IMR-90 (cell line): ENCODE measurements around the gene GPRIN3. TPM values are rescaled to one million over a fixed set of nuclear protein-coding genes. Genes with fewer than 3 reads are reported as not detected.

Experiments used
- ATAC-seq: fragments of 200-7000 bp; cut with Tn5 transposase; 2 replicates; pipeline ENCODE4 v1.9.1; 2020; ENCODE audit warnings: low read depth, mild to moderate bottlenecking, moderate library complexity
- BruUV-seq: library from RNA; stranded (reverse); fragments of 400-500 nt; replicated peaks from 2 replicates; lab custom pipeline; 2021; lab: Mats Ljungman, UMichigan
- CTCF ChIA-PET: fragments of 300-600 bp; formaldehyde crosslinking; extraction: SDS; loops from one replicate; lab custom pipeline; 2021; ENCODE audit warnings: antibody characterized with exemption; lab: Yijun Ruan, JAX
- POLR2A ChIA-PET: fragments of 300-600 bp; sonication (Branson Sonifier 250); formaldehyde crosslinking; loops from one replicate; lab custom pipeline; 2022; ENCODE audit warnings: antibody characterized with exemption; ENCODE audit not compliant: unreplicated experiment; lab: Charles Lee
- DNase-seq: peaks from one replicate; pipeline ENCODE4 v3.0.0; 2013
- H2AFZ ChIP-seq: replicated peaks from 2 replicates; pipeline ENCODE3; 2013; ENCODE audit warnings: low read length, mild to moderate bottlenecking; ENCODE audit not compliant: poor library complexity
- H2AK5ac ChIP-seq: 2 replicates; pipeline ENCODE4 v1.6.1; 2013; ENCODE audit warnings: low read depth, low read length, inconsistent platforms
- H2AK9ac ChIP-seq: replicated peaks from 2 replicates; pipeline ENCODE3; 2013; ENCODE audit warnings: mild to moderate bottlenecking, low read depth, low read length, moderate library complexity; ENCODE audit not compliant: poor library complexity
- H2BK120ac ChIP-seq: 2 replicates; pipeline ENCODE4 v1.6.1; 2013; ENCODE audit warnings: low read depth, low read length, inconsistent platforms
- H2BK15ac ChIP-seq: 3 replicates; pipeline ENCODE4 v1.6.1; 2013; ENCODE audit warnings: low read depth, low read length, inconsistent platforms
- H2BK20ac ChIP-seq: 2 replicates; pipeline ENCODE4 v1.6.1; 2013; ENCODE audit warnings: low read depth, mild to moderate bottlenecking, inconsistent platforms, low read length, moderate library complexity
- H2BK5ac ChIP-seq: 2 replicates; pipeline ENCODE4 v1.6.1; 2013; ENCODE audit warnings: mild to moderate bottlenecking, low read depth, low read length, inconsistent platforms; ENCODE audit not compliant: poor library complexity, severe bottlenecking
- H3K14ac ChIP-seq: replicated peaks from 2 replicates; pipeline ENCODE4 v1.6.1; 2013; ENCODE audit warnings: low read depth, low read length, inconsistent platforms
- H3K18ac ChIP-seq: 2 replicates; pipeline ENCODE4 v1.6.1; 2013; ENCODE audit warnings: low read depth, low read length, control low read depth
- H3K23ac ChIP-seq: 2 replicates; pipeline ENCODE4 v1.6.1; 2013; ENCODE audit warnings: low read depth, low read length, inconsistent platforms
- H3K27ac ChIP-seq: 2 replicates; pipeline ENCODE4 v1.5.1; 2013; ENCODE audit warnings: mild to moderate bottlenecking, control low read depth, low read length; ENCODE audit not compliant: insufficient read depth
- H3K27me3 ChIP-seq: 2 replicates; pipeline ENCODE4 v1.6.1; 2013; ENCODE audit warnings: low read length; ENCODE audit not compliant: control insufficient read depth, insufficient read depth
- H3K36me3 ChIP-seq: 2 replicates; pipeline ENCODE4 v1.6.1; 2013; ENCODE audit warnings: low read length, mixed read lengths; ENCODE audit not compliant: control insufficient read depth, insufficient read depth
- H3K4ac ChIP-seq: 2 replicates; pipeline ENCODE4 v1.6.1; 2013; ENCODE audit warnings: low read depth, low read length, inconsistent platforms
- H3K4me1 ChIP-seq: 2 replicates; pipeline ENCODE4 v1.6.1; 2013; ENCODE audit warnings: low read length, mixed read lengths; ENCODE audit not compliant: control insufficient read depth, insufficient read depth
- H3K4me2 ChIP-seq: 2 replicates; pipeline ENCODE4 v1.6.1; 2013; ENCODE audit warnings: low read depth, mild to moderate bottlenecking, control low read depth, low read length, moderate library complexity
- H3K4me3 ChIP-seq: 2 replicates; pipeline ENCODE4 v1.5.1; 2013; ENCODE audit warnings: low read depth, mild to moderate bottlenecking, control low read depth, low read length, moderate library complexity; ENCODE audit not compliant: insufficient read depth
- H3K56ac ChIP-seq: 2 replicates; pipeline ENCODE4 v1.6.1; 2013; ENCODE audit warnings: low read length, inconsistent platforms; ENCODE audit not compliant: insufficient read depth; ENCODE audit errors: extremely low read depth
- H3K79me1 ChIP-seq, 2 experiments: 2 replicates each; pipeline ENCODE4 v1.6.1; 2013; ENCODE audit warnings: low read length in 2 of 2, inconsistent platforms in 1 of 2, low read depth in 1 of 2
- H3K9ac ChIP-seq: 2 replicates; pipeline ENCODE4 v1.6.1; 2013; ENCODE audit warnings: low read depth, low read length, control low read depth
- H3K9me1 ChIP-seq: 2 replicates; pipeline ENCODE4 v1.6.1; 2013; ENCODE audit warnings: low read length, inconsistent platforms; ENCODE audit not compliant: insufficient read depth
- H3K9me3 ChIP-seq: 2 replicates; pipeline ENCODE4 v1.6.1; 2013; ENCODE audit warnings: low read length; ENCODE audit not compliant: control insufficient read depth, insufficient read depth
- H4K20me1 ChIP-seq: 2 replicates; pipeline ENCODE4 v1.6.1; 2013; ENCODE audit warnings: low read length, inconsistent platforms; ENCODE audit not compliant: insufficient read depth
- H4K5ac ChIP-seq: 2 replicates; pipeline ENCODE4 v1.6.1; 2013; ENCODE audit warnings: mild to moderate bottlenecking, low read depth, low read length, control low read depth
- H4K8ac ChIP-seq, 2 experiments: 2 replicates each; pipeline ENCODE4 v1.6.1; 2013; ENCODE audit warnings: low read depth in 2 of 2, low read length in 2 of 2, control low read depth in 1 of 2, inconsistent platforms in 1 of 2
- H4K91ac ChIP-seq: 2 replicates; pipeline ENCODE4 v1.6.1; 2013; ENCODE audit warnings: low read depth, low read length, inconsistent platforms; ENCODE audit not compliant: insufficient read depth
- CHD1 ChIP-seq: IDR thresholded peaks from 2 replicates; pipeline ENCODE4 v1.6.1; 2012; ENCODE audit warnings: low read depth, low read length, improper control_type of control experiment
- MAZ ChIP-seq: IDR thresholded peaks from 2 replicates; pipeline ENCODE4 v1.6.1; 2012; ENCODE audit warnings: low read depth, mild to moderate bottlenecking, low read length, improper control_type of control experiment, moderate library complexity, borderline replicate concordance
- MXI1 ChIP-seq: IDR thresholded peaks from 2 replicates; pipeline ENCODE4 v1.6.1; 2012; ENCODE audit warnings: low read depth, mild to moderate bottlenecking, low read length, moderate library complexity, borderline replicate concordance
- RCOR1 ChIP-seq: IDR thresholded peaks from 2 replicates; pipeline ENCODE4 v1.6.1; 2012; ENCODE audit warnings: mild to moderate bottlenecking, low read length, improper control_type of control experiment; ENCODE audit not compliant: insufficient replicate concordance
- WGBS, 2 experiments: methylation state at CpG; one replicate each; pipeline versions ENCODE4 v1.1.5 to v1.1.7; 2013; ENCODE audit warnings: missing lambda C conversion rate in 2 of 2; ENCODE audit not compliant: insufficient read length in 1 of 2; ENCODE audit errors: extremely low coverage in 2 of 2; 5-methylcytosine and 5-hydroxymethylcytosine counted together
- dilution Hi-C: fragments of 300-500 bp; cut with HindIII; formaldehyde crosslinking; loops from one replicate; pipeline ENCODE4 v1.14.3; 2018; ENCODE audit warnings: low sequenced_read_pairs; ENCODE audit not compliant: unreplicated experiment
- in situ Hi-C: fragments of 300-500 bp; cut with MboI; formaldehyde crosslinking; loops from 3 replicates; pipeline ENCODE4 v1.14.3; 2019; ENCODE audit warnings: low sequenced_read_pairs, inconsistent platforms, mixed read lengths
- intact Hi-C: fragments of 100-400 bp; cut with micrococcal nuclease; formaldehyde crosslinking; loops from 2 replicates; pipeline ENCODE4 v1.10.0; 2022
- polyA plus RNA-seq, 3 experiments: library from polyadenylated mRNA; depleted of rRNA; stranded (reverse); fragments of >200 nt; gene quantifications; 2 replicates each; pipeline ENCODE4 v1.2.3, GENCODE V29; 2012; ENCODE audit warnings: low replicate concordance in 1 of 3
- total RNA-seq: library from RNA; depleted of rRNA; stranded (reverse); fragments of >200 nt; gene quantifications from 2 replicates; pipeline ENCODE4 v1.2.3, GENCODE V29; 2012
- TF ChIP-seq, protein P1 (sequence below): fragments of 150-350 bp; IDR thresholded peaks from 2 replicates; pipeline ENCODE4 v1.6.1; 2017; ENCODE audit warnings: mild to moderate bottlenecking, antibody characterized with exemption, low read length, low read depth

The GPRIN3 gene
- total and polyA plus RNA-seq, 2 of the 4 experiments (the other 2 are of a cell fraction): under 0.01 TPM; not detected in 1

DNA sequence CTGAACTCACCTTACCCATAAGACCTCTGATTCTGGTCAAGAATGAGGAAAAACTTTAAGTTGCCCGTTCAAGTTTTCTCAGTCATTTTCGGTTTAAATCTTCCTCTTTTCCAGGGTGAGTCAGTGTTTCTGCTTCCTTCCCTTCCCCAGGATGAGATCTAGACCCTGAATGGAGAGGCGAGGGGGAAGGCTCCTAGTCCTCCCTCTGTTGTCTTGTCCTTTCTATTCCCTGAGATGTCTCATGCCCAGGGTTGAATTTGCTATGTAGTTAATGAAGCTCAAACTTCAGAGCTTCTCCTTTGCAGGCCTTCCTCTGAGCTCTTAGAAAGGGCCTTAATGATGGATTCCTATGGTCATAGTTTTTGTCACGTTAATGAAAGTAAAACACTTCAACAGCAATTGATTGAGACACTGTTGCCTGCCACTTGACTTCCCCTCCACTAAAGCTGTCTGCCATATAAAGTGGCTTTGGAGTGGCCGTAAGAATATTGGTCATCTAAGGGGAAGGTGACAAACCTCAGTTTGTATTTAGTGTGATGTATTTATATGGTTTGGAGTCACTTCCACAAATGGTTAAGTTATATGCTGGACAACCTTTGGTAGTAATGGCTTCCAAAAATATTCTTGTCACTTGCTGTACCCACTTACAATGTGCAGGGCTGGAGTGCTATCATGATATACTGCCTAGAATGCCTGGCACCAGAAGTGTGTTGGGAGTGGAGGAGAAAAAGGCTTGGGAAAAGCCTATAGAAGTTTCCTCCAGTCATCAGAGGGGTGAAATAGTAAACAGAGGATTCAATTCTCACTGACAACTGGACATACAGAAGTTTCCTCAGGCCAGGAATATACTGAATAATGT, 24.3 kb upstream of the GPRIN3 start:
- no peak overlapping the region for H4K8ac ChIP-seq
- H3K79me1 ChIP-seq: no peaks in the 10 kb centered on the region
- no peak overlapping the region for H4K5ac ChIP-seq
- no peaks in the 10 kb centered on the region for H3K9me1 ChIP-seq
- H3K56ac ChIP-seq: no peak overlapping the region
- H3K4me2 ChIP-seq: no peak overlapping the region
- no peak overlapping the region for H2BK120ac ChIP-seq
- in situ Hi-C loops (no loop called here), intact Hi-C loops (no loop called here), dilution Hi-C loops (no loop called here)
- H4K91ac ChIP-seq: no peak overlapping the region
- DNase-seq (no peak), ATAC-seq (no peak)
- TF ChIP-seq MAZ (no peak), CHD1 (no peak), MXI1 (no peak), RCOR1 (no peak)
- TF ChIP-seq, protein P1, sequence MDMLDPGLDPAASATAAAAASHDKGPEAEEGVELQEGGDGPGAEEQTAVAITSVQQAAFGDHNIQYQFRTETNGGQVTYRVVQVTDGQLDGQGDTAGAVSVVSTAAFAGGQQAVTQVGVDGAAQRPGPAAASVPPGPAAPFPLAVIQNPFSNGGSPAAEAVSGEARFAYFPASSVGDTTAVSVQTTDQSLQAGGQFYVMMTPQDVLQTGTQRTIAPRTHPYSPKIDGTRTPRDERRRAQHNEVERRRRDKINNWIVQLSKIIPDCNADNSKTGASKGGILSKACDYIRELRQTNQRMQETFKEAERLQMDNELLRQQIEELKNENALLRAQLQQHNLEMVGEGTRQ: no peak
- H3K9ac ChIP-seq: no peak overlapping the region
- H4K20me1 ChIP-seq: no peaks in the 10 kb centered on the region
- H3K27me3 ChIP-seq: no peaks in the 10 kb centered on the region
- no CpG with 5 or more reads among the region's 5 CpGs for WGBS, 2 experiments
- no peak overlapping the region for H2BK15ac ChIP-seq
- H3K4ac ChIP-seq: no peak overlapping the region
- no peak overlapping the region for H3K27ac ChIP-seq
- BruUV-seq: no TSS peak
- no peak overlapping the region for H3K23ac ChIP-seq
- no peak overlapping the region for H3K14ac ChIP-seq
- H2AK9ac ChIP-seq: no peak overlapping the region
- H3K9me3 ChIP-seq: no peaks in the 10 kb centered on the region
- POLR2A ChIA-PET: no interaction called here
- no peak overlapping the region for H2AFZ ChIP-seq
- H2BK5ac ChIP-seq: no peak overlapping the region
- no peak overlapping the region for H2AK5ac ChIP-seq
- H3K4me1 ChIP-seq: no peaks in the 10 kb centered on the region
- no peaks in the 10 kb centered on the region for H3K36me3 ChIP-seq
- H2BK20ac ChIP-seq: no peak overlapping the region
- no peak overlapping the region for H3K18ac ChIP-seq
- CTCF ChIA-PET: no interaction called here
- H3K4me3 ChIP-seq: no peak overlapping the region
